Neural crest cell (in vitro differentiated cells): ENCODE results near the gene CLEC4E. TPM values are rescaled to one million over a fixed set of nuclear protein-coding genes. Genes with fewer than 3 reads are reported as not detected.
"Not testable (repeated sequence)": the region's sequence is repeated elsewhere in the genome, so short reads cannot be mapped to it uniquely, and the experiment has no call there.

Source experiments
- DNase-seq: peaks from one replicate; pipeline ENCODE4 v3.0.0; 2021; ENCODE audit warnings: low read depth, mixed read lengths, low spot score
- H3K27ac Mint-ChIP-seq: one replicate; pipeline ENCODE4 v1.8.0; 2021; ENCODE audit warnings: mild to moderate bottlenecking, mixed read lengths; ENCODE audit not compliant: unreplicated experiment
- H3K27me3 Mint-ChIP-seq: 2 replicates; pipeline ENCODE4 v1.8.0; 2021; ENCODE audit warnings: low read depth, mild to moderate bottlenecking, mixed read lengths
- H3K36me3 Mint-ChIP-seq: 2 replicates; pipeline ENCODE4 v1.8.0; 2021; ENCODE audit warnings: low read depth, mild to moderate bottlenecking, mixed read lengths
- H3K4me1 Mint-ChIP-seq: 2 replicates; pipeline ENCODE4 v1.8.0; 2021; ENCODE audit warnings: mixed read lengths
- H3K4me3 Mint-ChIP-seq: one replicate; pipeline ENCODE4 v1.8.0; 2021; ENCODE audit warnings: mild to moderate bottlenecking, mixed read lengths
- H3K9me3 Mint-ChIP-seq: 2 replicates; pipeline ENCODE4 v1.8.0; 2021; ENCODE audit warnings: mixed read lengths
- CTCF ChIP-seq: fragments of 200-600 bp; sonication (generic); conservative IDR thresholded peaks from 2 replicates; pipeline ENCODE4 v1.5.0; 2021; ENCODE audit warnings: antibody characterized with exemption, mild to moderate bottlenecking
- total RNA-seq: library from RNA; stranded (reverse); gene quantifications from 2 replicates; pipeline ENCODE4 v1.2.1, GENCODE V29; 2021

Gene CLEC4E
- total RNA-seq, 1 donor from 2014 or later = not detected

DNA sequence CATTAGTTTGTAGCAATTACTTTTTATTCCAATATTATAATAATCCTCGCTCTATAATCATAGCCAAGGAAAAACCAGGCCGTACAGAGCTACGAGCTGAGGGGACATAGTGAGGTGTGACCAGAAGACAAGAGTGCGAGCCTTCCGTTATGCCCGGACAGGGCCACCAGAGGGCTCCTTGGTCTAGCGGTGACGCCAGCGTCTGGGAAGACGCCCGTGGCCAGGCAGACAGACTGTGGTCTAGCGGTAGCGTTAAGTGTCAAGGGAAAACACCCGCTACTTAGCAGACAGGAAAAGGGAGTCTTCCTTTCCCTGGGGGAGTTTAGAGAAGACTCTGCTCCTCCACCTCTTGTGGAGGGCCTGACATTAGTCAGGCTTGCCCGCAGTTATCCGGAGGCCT lies 2.9 kb downstream of the CLEC4E start:
- DNase-seq = peak; percentile 14
- not testable (repeated sequence) for H3K36me3 Mint-ChIP-seq, H3K4me3 Mint-ChIP-seq, H3K27ac Mint-ChIP-seq, H3K4me1 Mint-ChIP-seq, H3K9me3 Mint-ChIP-seq
- peak; percentile 53 for TF ChIP-seq CTCF
- H3K27me3 Mint-ChIP-seq = peaks cover 32% of the 10 kb centered on the region

DNA sequence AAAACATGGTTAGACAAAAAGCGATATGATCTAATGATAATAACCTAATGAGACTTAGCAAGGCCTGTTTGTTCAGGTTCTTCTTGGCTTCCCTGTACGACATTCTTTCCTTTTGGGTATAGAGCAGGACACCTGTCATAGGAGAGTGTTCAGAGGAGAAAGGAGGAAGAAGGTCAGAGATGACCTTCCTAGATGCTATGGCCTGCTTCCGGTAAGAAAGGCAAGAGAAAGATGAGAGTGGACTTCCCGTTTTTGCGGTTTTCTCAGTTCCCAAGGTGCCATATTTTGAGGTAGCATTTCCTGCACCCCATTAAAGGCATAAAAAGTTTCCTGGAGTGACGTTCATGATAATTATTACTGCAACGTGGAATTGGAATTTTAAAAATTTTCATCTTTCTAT lies 8.7 kb downstream of the CLEC4E start:
- Mint-ChIP-seq H3K36me3 (peaks cover 2% of the 10 kb centered on the region), H3K27me3 (peaks cover 12% of the 10 kb centered on the region), H3K4me3 (no peak overlapping the region), H3K4me1 (no peaks in the 10 kb centered on the region), H3K9me3 (no peaks in the 10 kb centered on the region), H3K27ac (no peak overlapping the region)
- no peak for TF ChIP-seq CTCF
- no peak for DNase-seq

DNA sequence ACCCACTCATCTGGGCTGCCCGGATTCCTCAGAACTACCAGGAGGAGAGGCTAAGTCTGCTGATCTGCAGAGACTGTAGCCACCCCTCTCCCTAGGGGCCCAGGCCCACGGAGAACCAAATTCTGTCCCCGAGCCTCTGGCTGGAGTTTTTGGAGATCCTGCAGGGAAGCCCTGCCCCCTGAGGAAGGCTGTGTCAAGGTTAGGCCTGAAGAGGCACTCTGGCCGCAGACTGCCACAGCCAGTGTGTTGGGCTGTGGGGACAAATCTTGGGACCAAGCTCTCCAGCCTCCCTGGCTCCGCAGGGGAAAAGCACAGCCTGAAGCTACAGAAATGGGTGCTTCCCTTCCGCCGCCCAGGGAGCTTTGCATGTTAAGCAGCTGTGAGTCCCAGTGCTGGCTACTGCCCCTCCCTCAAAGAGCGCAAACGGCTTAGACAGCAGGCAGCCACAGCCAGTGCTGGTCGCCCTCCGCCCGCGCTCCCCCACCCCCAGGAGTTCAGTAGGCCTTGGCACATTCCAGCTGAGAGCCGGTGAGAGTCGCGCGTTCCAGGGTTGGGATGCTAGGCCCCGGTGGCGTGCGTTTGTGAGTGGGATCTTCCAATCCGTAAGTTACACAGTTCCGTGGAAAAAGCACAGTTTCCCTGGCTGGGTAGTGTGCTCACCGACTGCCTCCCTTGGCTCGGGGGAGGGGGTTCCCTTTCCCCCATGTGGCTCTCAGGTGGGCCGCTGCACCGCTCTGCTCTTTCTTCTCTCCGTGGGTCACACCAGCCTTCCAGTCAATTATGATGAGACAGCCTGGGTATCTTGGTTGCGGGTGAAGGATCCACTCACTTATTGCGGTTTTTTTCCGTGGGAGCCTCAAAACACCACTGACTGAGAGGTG lies 13.2 kb downstream of the CLEC4E start:
- Mint-ChIP-seq H3K4me3 (no peak overlapping the region), H3K4me1 (no peaks in the 10 kb centered on the region), H3K9me3 (peaks cover 19% of the 10 kb centered on the region), H3K27ac (no peak overlapping the region), H3K27me3 (no peaks in the 10 kb centered on the region), H3K36me3 (peaks cover 13% of the 10 kb centered on the region)
- TF ChIP-seq CTCF = no peak
- DNase-seq = no peak

DNA sequence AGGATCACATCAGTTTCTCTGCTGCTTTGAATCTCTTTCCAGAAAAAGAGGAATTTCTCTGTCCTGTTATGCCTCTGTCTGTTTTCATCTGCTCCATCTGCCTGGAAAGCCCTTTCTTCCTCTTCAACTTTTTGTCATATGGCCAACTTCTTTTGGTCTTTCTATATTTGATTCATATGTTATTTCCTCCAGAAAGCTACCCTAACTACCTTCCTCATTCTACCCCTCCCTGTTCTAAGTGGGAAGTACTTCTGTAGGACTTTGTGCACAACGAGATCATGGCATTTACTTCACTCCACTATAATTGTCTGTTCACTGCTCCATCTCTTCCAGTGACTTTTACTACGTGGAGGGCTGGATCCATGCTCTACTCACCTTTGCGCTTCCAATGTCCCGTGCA lies 21.5 kb downstream of the CLEC4E start:
- H3K36me3 Mint-ChIP-seq = peaks cover 3% of the 10 kb centered on the region
- H3K9me3 Mint-ChIP-seq = peaks cover 5% of the 10 kb centered on the region
- no peak overlapping the region for H3K27ac Mint-ChIP-seq
- H3K27me3 Mint-ChIP-seq = peaks cover 5% of the 10 kb centered on the region
- H3K4me1 Mint-ChIP-seq = no peaks in the 10 kb centered on the region
- H3K4me3 Mint-ChIP-seq = no peak overlapping the region
- no peak for TF ChIP-seq CTCF
- DNase-seq = no peak

- no peak for TF ChIP-seq CTCF
- no peak for DNase-seq
- H3K36me3 Mint-ChIP-seq = no peaks in the 10 kb centered on the region
- H3K4me3 Mint-ChIP-seq = no peak overlapping the region
- H3K9me3 Mint-ChIP-seq = peaks cover 2% of the 10 kb centered on the region
- H3K27me3 Mint-ChIP-seq = peaks cover 5% of the 10 kb centered on the region
- no peak overlapping the region for H3K27ac Mint-ChIP-seq
- no peaks in the 10 kb centered on the region for H3K4me1 Mint-ChIP-seq
Measured at GRCh38 chr12:8517971-8518370, 22.7 kb downstream of the CLEC4E start.
